ENCODE data around the gene TOMM70. TPM values are rescaled to one million over a fixed set of nuclear protein-coding genes. Genes with fewer than 3 reads are reported as not detected.

TOMM70 gene
- total and polyA plus RNA-seq, 2 of the 13 experiments (the other 11 are each of a cell fraction or from before 2014, with no cell fraction given) = 27.0 to 77.2 TPM

DNA sequence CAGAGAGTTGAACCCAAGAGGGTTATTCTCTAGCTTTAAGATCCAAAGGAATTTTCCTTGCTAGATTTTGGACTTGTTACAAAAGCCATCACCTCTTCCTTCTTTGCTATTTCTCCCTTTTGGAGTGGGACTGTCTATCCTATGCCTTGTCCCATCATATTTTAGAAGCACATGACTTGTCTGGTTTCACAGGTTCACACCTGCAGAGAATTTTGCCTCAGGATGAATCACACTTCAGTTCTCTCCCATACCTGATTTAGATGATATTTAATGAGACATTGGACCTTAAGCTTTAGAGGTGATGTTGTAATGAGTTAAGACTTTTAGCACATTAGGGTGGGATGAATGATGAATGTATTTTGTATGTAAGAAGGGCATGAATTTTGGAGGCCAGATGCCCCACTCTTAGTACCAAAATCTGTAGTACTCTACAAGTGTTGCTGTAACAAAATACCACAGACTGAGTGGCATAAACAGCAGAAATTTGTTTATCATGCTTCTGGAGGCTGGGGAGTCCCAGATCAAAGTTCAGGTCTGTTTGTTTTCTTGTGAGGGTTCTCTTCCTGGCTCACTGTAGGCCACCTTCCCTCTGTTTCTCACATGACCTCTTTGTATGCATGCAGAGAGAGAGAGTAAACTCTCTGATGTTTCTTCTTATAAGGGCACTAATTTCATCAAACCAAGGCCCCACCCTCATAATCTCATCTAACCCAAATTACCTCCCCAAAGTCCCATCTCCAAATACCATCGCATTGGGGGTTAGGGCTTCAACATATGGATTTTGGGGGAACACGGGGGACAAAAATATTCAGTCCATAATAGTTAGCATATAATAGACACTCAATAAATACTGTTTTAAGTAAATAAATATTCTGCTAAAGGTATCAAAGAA, 10.4 kb upstream of the TOMM70 start (continued):
- TF ChIP-seq ZNF318 (CRISPR knock-in tag; IDR thresholded peaks at IDR 0.05) = no peak
- TF ChIP-seq, protein P1, sequence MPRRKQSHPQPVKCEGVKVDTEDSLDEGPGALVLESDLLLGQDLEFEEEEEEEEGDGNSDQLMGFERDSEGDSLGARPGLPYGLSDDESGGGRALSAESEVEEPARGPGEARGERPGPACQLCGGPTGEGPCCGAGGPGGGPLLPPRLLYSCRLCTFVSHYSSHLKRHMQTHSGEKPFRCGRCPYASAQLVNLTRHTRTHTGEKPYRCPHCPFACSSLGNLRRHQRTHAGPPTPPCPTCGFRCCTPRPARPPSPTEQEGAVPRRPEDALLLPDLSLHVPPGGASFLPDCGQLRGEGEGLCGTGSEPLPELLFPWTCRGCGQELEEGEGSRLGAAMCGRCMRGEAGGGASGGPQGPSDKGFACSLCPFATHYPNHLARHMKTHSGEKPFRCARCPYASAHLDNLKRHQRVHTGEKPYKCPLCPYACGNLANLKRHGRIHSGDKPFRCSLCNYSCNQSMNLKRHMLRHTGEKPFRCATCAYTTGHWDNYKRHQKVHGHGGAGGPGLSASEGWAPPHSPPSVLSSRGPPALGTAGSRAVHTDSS (CRISPR knock-in tag; conservative IDR thresholded peaks at IDR 0.05) = no peak
- TF ChIP-seq FLYWCH1 (CRISPR knock-in tag; IDR thresholded peaks at IDR 0.05) = no peak
- TF ChIP-seq SOX6 (IDR thresholded peaks at IDR 0.05) = no peak
- TF ChIP-seq SOX6 (CRISPR knock-in tag; IDR thresholded peaks at IDR 0.05) = peak; percentile 58; the same call in 1 of the 2 replicates
- TF ChIP-seq KDM6A (CRISPR knock-in tag; IDR thresholded peaks at IDR 0.05; ENCODE audit: low read depth) = no peak
- TF ChIP-seq ZNF615 (CRISPR knock-in tag; IDR thresholded peaks at IDR 0.05; ENCODE audit: borderline replicate concordance) = no peak
- TF ChIP-seq ZSCAN25 (CRISPR knock-in tag; IDR thresholded peaks at IDR 0.05) = no peak
- no peak for TF ChIP-seq ZNF281 (CRISPR knock-in tag; IDR thresholded peaks at IDR 0.05; ENCODE audit: borderline replicate concordance)
- TF ChIP-seq NFIB (CRISPR knock-in tag; IDR thresholded peaks at IDR 0.05; ENCODE audit: borderline replicate concordance) = no peak
- peak; percentile 23; the same call in 1 of the 2 replicates for TF ChIP-seq ETV5 (CRISPR knock-in tag; IDR thresholded peaks at IDR 0.05; ENCODE audit: borderline replicate concordance)
- no peak for TF ChIP-seq FOXK2 (IDR thresholded peaks at IDR 0.05)
- TF ChIP-seq, protein P2, sequence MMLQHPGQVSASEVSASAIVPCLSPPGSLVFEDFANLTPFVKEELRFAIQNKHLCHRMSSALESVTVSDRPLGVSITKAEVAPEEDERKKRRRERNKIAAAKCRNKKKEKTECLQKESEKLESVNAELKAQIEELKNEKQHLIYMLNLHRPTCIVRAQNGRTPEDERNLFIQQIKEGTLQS (CRISPR knock-in tag; IDR thresholded peaks at IDR 0.05) = no peak
